K562 (cell line): ENCODE measurements around the gene UBXN10. TPM values are rescaled to one million over a fixed set of nuclear protein-coding genes. Genes with fewer than 3 reads are reported as not detected.

Source experiments
- GTF2E2 ChIP-seq: fragments of 200-800 bp; sonication (Bioruptor generic); IDR thresholded peaks from 2 replicates; pipeline ENCODE4 v1.6.1; 2016; ENCODE audit warnings: missing genetic modification characterization, missing compliant biosample characterization
- HNRNPLL ChIP-seq: fragments of 200-400 bp; formaldehyde crosslinking; IDR thresholded peaks from 2 replicates; pipeline ENCODE4 v1.6.1; 2017; ENCODE audit warnings: low read length, low read depth, mild to moderate bottlenecking; ENCODE audit not compliant: poor library complexity, severe bottlenecking
- HOXB6 ChIP-seq: fragments of 250-450 bp; sonication (Bioruptor Pico); IDR thresholded peaks from 2 replicates; pipeline ENCODE4 v1.5.1; 2022; ENCODE audit warnings: mild to moderate bottlenecking, borderline replicate concordance
- PURB ChIP-seq: sonication (generic); formaldehyde crosslinking; IDR thresholded peaks from 2 replicates; pipeline ENCODE4 v1.9.0; 2021; ENCODE audit warnings: low read depth, mild to moderate bottlenecking, missing genetic modification reagents
- TCF3 ChIP-seq: sonication (generic); formaldehyde crosslinking; IDR thresholded peaks from 2 replicates; pipeline ENCODE4 v1.4.0; 2020; ENCODE audit warnings: mild to moderate bottlenecking, missing genetic modification reagents
- THRAP3 ChIP-seq: fragments of 450-650 bp; IDR thresholded peaks from 2 replicates; pipeline ENCODE4 v1.6.1; 2016; ENCODE audit warnings: mild to moderate bottlenecking, inconsistent platforms, borderline replicate concordance
- XRCC4 ChIP-seq: IDR thresholded peaks from one replicate; pipeline ENCODE4 v1.6.1; 2011; ENCODE audit not compliant: insufficient read depth, insufficient read length; ENCODE audit errors: extremely low read depth
- ZNF134 ChIP-seq: fragments of 250-450 bp; sonication (Bioruptor Pico); conservative IDR thresholded peaks from 2 replicates; pipeline ENCODE4 v1.4.0; 2020
- ZNF354B ChIP-seq: fragments of 250-450 bp; sonication (Bioruptor Pico); IDR thresholded peaks from 2 replicates; pipeline ENCODE4 v1.4.0; 2020
- ZNF436 ChIP-seq: fragments of 250-450, 450-650 bp; sonication (Bioruptor Pico); formaldehyde crosslinking; IDR thresholded peaks from 2 replicates; pipeline ENCODE4 v1.7.0; 2020; ENCODE audit warnings: mild to moderate bottlenecking
- ZNF76 ChIP-seq: fragments of 250-450 bp; sonication (Bioruptor Pico); IDR thresholded peaks from 2 replicates; pipeline ENCODE4 v1.4.0; 2020; ENCODE audit warnings: mild to moderate bottlenecking, moderate library complexity, borderline replicate concordance
- polyA plus RNA-seq, 8 experiments: library from polyadenylated mRNA; depleted of rRNA in 4 of 8; stranded (reverse) in 5 of 8; unstranded in 3 of 8; fragments of >200 nt; fragmentation: Nextera tagmentation in 2 of 8; fragmentation: Illumina TruSeq in 1 of 8; extraction: Ambion mirVana in 2 of 8; extraction: Trizol in 1 of 8; gene quantifications; 2 replicates each; pipeline versions ENCODE4 v1.2.1 to v1.2.3, GENCODE V29; 2011 to 2014; ENCODE audit warnings: inconsistent platforms in 1 of 8, missing spikeins in 1 of 8
- total RNA-seq, 7 experiments: library from RNA; depleted of rRNA in 6 of 7; stranded (reverse); fragments of >200 nt in 6 of 7; fragmentation: Illumina TruSeq in 2 of 7; extraction: Trizol in 2 of 7; gene quantifications; 2 replicates each; pipeline versions ENCODE4 v1.2.1 to v1.2.3, GENCODE V29; 2011 to 2021; ENCODE audit warnings: low replicate concordance in 1 of 7
- TF ChIP-seq, protein P1 (sequence below): sonication (generic); formaldehyde crosslinking; IDR thresholded peaks from 2 replicates; pipeline ENCODE4 v1.8.0; 2022; ENCODE audit warnings: mild to moderate bottlenecking, missing genetic modification reagents
- TF ChIP-seq, protein P2 (sequence below): fragments of 250-450 bp; sonication (Bioruptor Pico); IDR thresholded peaks from 2 replicates; pipeline ENCODE4 v1.5.1; 2021; ENCODE audit warnings: mild to moderate bottlenecking
- TF ChIP-seq, protein P3 (sequence below): fragments of 450-650 bp; IDR thresholded peaks from 2 replicates; pipeline ENCODE4 v1.6.1; 2017; ENCODE audit warnings: antibody characterized with exemption

The UBXN10 gene
- total and polyA plus RNA-seq, 9 of the 15 experiments (the other 6 are each of a cell fraction or from before 2014, with no cell fraction given), result 10.7 to 17.7 (median 13.6) TPM

DNA sequence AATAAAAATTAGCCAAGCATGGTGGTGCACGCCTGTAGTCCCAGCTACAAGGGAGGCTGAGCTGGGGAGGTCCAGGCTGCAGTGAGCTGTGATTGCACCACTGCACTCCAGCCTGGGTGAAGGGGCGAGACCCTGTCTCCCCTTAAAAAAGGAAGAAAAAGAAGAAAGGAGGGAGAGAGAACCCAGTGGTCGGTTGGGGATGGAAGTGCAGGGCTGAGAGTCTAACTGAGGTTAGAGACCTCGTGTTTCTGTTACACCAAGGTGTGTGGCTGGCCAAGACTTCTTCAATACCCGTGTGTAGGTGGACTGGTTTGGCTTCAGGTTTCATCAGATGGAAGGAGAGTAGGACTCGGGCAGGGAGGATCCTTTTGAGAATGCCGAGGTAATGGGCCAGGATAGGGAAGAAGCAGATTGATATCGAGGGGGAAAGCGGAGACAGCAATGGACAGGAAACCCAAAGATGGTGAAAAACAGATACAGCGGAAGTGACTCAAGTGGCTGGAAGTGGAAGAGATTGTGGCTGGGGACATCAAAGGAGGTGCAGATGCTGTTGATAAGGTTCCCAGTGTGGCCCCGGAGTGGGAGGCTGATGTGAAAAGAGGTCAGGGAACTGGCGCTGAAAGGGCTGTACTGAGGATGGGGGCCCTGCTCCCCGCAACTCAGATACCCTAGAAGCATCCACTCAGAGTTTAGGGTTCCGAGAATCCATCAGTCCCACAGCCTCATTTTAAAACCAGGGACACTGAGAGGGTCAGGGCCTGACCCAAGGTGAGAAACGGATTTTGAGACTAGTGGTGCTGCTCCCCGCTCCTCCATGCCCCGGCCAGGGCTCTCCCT lies 681 bp upstream of the UBXN10 start (continued):
- TF ChIP-seq, protein P1, sequence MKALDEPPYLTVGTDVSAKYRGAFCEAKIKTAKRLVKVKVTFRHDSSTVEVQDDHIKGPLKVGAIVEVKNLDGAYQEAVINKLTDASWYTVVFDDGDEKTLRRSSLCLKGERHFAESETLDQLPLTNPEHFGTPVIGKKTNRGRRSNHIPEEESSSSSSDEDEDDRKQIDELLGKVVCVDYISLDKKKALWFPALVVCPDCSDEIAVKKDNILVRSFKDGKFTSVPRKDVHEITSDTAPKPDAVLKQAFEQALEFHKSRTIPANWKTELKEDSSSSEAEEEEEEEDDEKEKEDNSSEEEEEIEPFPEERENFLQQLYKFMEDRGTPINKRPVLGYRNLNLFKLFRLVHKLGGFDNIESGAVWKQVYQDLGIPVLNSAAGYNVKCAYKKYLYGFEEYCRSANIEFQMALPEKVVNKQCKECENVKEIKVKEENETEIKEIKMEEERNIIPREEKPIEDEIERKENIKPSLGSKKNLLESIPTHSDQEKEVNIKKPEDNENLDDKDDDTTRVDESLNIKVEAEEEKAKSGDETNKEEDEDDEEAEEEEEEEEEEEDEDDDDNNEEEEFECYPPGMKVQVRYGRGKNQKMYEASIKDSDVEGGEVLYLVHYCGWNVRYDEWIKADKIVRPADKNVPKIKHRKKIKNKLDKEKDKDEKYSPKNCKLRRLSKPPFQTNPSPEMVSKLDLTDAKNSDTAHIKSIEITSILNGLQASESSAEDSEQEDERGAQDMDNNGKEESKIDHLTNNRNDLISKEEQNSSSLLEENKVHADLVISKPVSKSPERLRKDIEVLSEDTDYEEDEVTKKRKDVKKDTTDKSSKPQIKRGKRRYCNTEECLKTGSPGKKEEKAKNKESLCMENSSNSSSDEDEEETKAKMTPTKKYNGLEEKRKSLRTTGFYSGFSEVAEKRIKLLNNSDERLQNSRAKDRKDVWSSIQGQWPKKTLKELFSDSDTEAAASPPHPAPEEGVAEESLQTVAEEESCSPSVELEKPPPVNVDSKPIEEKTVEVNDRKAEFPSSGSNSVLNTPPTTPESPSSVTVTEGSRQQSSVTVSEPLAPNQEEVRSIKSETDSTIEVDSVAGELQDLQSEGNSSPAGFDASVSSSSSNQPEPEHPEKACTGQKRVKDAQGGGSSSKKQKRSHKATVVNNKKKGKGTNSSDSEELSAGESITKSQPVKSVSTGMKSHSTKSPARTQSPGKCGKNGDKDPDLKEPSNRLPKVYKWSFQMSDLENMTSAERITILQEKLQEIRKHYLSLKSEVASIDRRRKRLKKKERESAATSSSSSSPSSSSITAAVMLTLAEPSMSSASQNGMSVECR (CRISPR knock-in tag), result peak; percentile 26; the same call in 1 of the 2 replicates
- no peak for TF ChIP-seq ZNF134
- no peak for TF ChIP-seq ZNF436 (CRISPR knock-in tag)
- TF ChIP-seq PURB (CRISPR knock-in tag), result no peak
- TF ChIP-seq XRCC4, result no peak
- TF ChIP-seq THRAP3, result no peak; the same call in 1 of the 2 replicates
- TF ChIP-seq, protein P2, sequence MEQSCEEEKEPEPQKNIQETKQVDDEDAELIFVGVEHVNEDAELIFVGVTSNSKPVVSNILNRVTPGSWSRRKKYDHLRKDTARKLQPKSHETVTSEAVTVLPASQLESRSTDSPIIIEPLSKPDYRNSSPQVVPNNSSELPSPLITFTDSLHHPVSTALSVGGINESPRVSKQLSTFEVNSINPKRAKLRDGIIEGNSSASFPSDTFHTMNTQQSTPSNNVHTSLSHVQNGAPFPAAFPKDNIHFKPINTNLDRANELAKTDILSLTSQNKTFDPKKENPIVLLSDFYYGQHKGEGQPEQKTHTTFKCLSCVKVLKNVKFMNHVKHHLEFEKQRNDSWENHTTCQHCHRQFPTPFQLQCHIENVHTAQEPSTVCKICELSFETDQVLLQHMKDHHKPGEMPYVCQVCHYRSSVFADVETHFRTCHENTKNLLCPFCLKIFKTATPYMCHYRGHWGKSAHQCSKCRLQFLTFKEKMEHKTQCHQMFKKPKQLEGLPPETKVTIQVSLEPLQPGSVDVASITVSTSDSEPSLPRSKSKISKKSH (CRISPR knock-in tag), result no peak
- no peak for TF ChIP-seq ZNF354B (CRISPR knock-in tag)
- no peak for TF ChIP-seq HNRNPLL
- TF ChIP-seq GTF2E2 (tag), result peak; percentile 19; the same call in 1 of the 2 replicates
- TF ChIP-seq, protein P3, sequence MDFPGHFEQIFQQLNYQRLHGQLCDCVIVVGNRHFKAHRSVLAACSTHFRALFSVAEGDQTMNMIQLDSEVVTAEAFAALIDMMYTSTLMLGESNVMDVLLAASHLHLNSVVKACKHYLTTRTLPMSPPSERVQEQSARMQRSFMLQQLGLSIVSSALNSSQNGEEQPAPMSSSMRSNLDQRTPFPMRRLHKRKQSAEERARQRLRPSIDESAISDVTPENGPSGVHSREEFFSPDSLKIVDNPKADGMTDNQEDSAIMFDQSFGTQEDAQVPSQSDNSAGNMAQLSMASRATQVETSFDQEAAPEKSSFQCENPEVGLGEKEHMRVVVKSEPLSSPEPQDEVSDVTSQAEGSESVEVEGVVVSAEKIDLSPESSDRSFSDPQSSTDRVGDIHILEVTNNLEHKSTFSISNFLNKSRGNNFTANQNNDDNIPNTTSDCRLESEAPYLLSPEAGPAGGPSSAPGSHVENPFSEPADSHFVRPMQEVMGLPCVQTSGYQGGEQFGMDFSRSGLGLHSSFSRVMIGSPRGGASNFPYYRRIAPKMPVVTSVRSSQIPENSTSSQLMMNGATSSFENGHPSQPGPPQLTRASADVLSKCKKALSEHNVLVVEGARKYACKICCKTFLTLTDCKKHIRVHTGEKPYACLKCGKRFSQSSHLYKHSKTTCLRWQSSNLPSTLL, result no peak
- peak; percentile 61 for TF ChIP-seq TCF3 (CRISPR knock-in tag)
- TF ChIP-seq ZNF76 (CRISPR knock-in tag), result no peak
- TF ChIP-seq HOXB6 (CRISPR knock-in tag), result no peak
